ENCODE data around the gene LDLRAD3. TPM values are rescaled to one million over a fixed set of nuclear protein-coding genes. Genes with fewer than 3 reads are reported as not detected.
A peak's percentile ranks its signal among the peaks of the same experiment; 100 is the strongest.

LDLRAD3 gene
- polyA plus RNA-seq, 3 donors: 7.3 to 14.1 (median 10.4) TPM

GRCh38 chr11:35923452-35923851 is 20.4 kb upstream of the LDLRAD3 start:
- Histone ChIP-seq H3K4me1 (ENCODE audit: control insufficient read depth in 1 of 2, insufficient read depth in 2 of 2, low read length in 2 of 2) (peaks cover 31 to 39% of the 10 kb centered on the region in 2 donors), H3K4me3 (replicated peaks in 1 of 3; ENCODE audit: low read depth in 2 of 3, low read length in 3 of 3) (no peak overlapping the region), H3K36me3 (replicated peaks in 1 of 2; ENCODE audit: control insufficient read depth in 1 of 2, insufficient read depth in 2 of 2, low read length in 2 of 2) (no peaks in the 10 kb centered on the region), H3K27ac (ENCODE audit: low read depth in 1 of 2, low read length in 2 of 2) (no peak overlapping the region), H3K9ac (ENCODE audit: insufficient read depth, low read length, poor library complexity, severe bottlenecking) (no peak overlapping the region), H4K20me1 (ENCODE audit: insufficient read depth, low read length) (no peaks in the 10 kb centered on the region), H3K4me2 (replicated peaks; ENCODE audit: extremely low read depth, low read length, poor library complexity, severe bottlenecking) (peak overlapping the region; percentile 22), H3K9me3 (replicated peaks in 1 of 2; ENCODE audit: control insufficient read depth in 1 of 2, insufficient read depth in 1 of 2, low read length in 2 of 2) (no peaks in the 10 kb centered on the region), H3K79me2 (ENCODE audit: insufficient read depth, low read length) (no peaks in the 10 kb centered on the region), H2AFZ (ENCODE audit: insufficient read depth, low read depth, low read length, poor library complexity, severe bottlenecking) (no peak overlapping the region), H3K27me3 (ENCODE audit: control insufficient read depth in 2 of 2, insufficient read depth in 2 of 2, low read length in 2 of 2) (no peaks in the 10 kb centered on the region)
- Mint-ChIP-seq H3K27ac (no peak overlapping the region), H3K4me3 (no peak overlapping the region), H3K4me1 (peaks cover 32% of the 10 kb centered on the region), H3K9me3 (peaks cover 0 to 4% (median 0%) of the 10 kb centered on the region in 7 donors), H3K36me3 (no peaks in the 10 kb centered on the region), H3K27me3 (ENCODE audit: low read depth in 3 of 3) (peaks cover 0 to 3% (median 1%) of the 10 kb centered on the region in 3 donors)
- DNase-seq: peak in 2 of 3 donors; percentile 14 to 15
- TF ChIP-seq CTCF (IDR thresholded peaks at IDR 0.05): no peak
- 0% methylated on average over 1 of the region's 4 CpGs for WGBS (ENCODE audit: insufficient coverage)
- intact Hi-C loops (cut with micrococcal nuclease): no loop called here

- no peak for TF ChIP-seq CTCF (IDR thresholded peaks at IDR 0.05)
- Histone ChIP-seq H3K36me3 (replicated peaks in 1 of 2; ENCODE audit: control insufficient read depth in 1 of 2, insufficient read depth in 2 of 2, low read length in 2 of 2) (no peaks in the 10 kb centered on the region), H3K9me3 (replicated peaks in 1 of 2; ENCODE audit: control insufficient read depth in 1 of 2, insufficient read depth in 1 of 2, low read length in 2 of 2) (no peaks in the 10 kb centered on the region), H3K27me3 (ENCODE audit: control insufficient read depth in 2 of 2, insufficient read depth in 2 of 2, low read length in 2 of 2) (no peaks in the 10 kb centered on the region), H3K79me2 (ENCODE audit: insufficient read depth, low read length) (no peaks in the 10 kb centered on the region), H3K4me2 (replicated peaks; ENCODE audit: extremely low read depth, low read length, poor library complexity, severe bottlenecking) (no peak overlapping the region), H3K4me3 (replicated peaks in 1 of 3; ENCODE audit: low read depth in 2 of 3, low read length in 3 of 3) (no peak overlapping the region), H4K20me1 (ENCODE audit: insufficient read depth, low read length) (no peaks in the 10 kb centered on the region), H3K4me1 (ENCODE audit: control insufficient read depth in 1 of 2, insufficient read depth in 2 of 2, low read length in 2 of 2) (peaks cover 28 to 34% of the 10 kb centered on the region in 2 donors), H2AFZ (ENCODE audit: insufficient read depth, low read depth, low read length, poor library complexity, severe bottlenecking) (no peak overlapping the region), H3K9ac (ENCODE audit: insufficient read depth, low read length, poor library complexity, severe bottlenecking) (no peak overlapping the region), H3K27ac (ENCODE audit: low read depth in 1 of 2, low read length in 2 of 2) (no peak overlapping the region)
- Mint-ChIP-seq H3K9me3 (peaks cover 0 to 2% (median 0%) of the 10 kb centered on the region in 7 donors), H3K27ac (no peak overlapping the region), H3K4me1 (peaks cover 30% of the 10 kb centered on the region), H3K27me3 (ENCODE audit: low read depth in 3 of 3) (peaks cover 0 to 3% (median 2%) of the 10 kb centered on the region in 3 donors), H3K36me3 (no peaks in the 10 kb centered on the region), H3K4me3 (no peak overlapping the region)
- no CpG with 5 or more reads among the region's 1 CpG for WGBS (ENCODE audit: insufficient coverage)
- DNase-seq: no peak
- intact Hi-C loops (cut with micrococcal nuclease): no loop called here
Measured at GRCh38 chr11:35924811-35925210, 19.1 kb upstream of the LDLRAD3 start.
